ENCODE results near the gene NFIB. TPM values are rescaled to one million over a fixed set of nuclear protein-coding genes. Genes with fewer than 3 reads are reported as not detected.

Gene NFIB
- total RNA-seq, 2 experiments from 2014 or later = not detected

- ATAC-seq = no peak
- peaks cover 1% of the 10 kb centered on the region for H3K27me3 Mint-ChIP-seq
- no peak overlapping the region for H3K4me3 Mint-ChIP-seq
- intact Hi-C loops (cut with DNase I, micrococcal nuclease) = no loop called here
- no peaks in the 10 kb centered on the region for H3K36me3 Mint-ChIP-seq (ENCODE audit: low read depth)
- H3K27ac Mint-ChIP-seq = no peak overlapping the region
- no peak for DNase-seq
- H3K4me1 Mint-ChIP-seq = no peaks in the 10 kb centered on the region
- CTCF ChIA-PET = no interaction called here
- no peaks in the 10 kb centered on the region for H3K9me3 Mint-ChIP-seq (ENCODE audit: low read depth)
- POLR2A ChIA-PET = no interaction called here
Measured at GRCh38 chr9:14198047-14198840, 115.7 kb downstream of the NFIB start.

DNA sequence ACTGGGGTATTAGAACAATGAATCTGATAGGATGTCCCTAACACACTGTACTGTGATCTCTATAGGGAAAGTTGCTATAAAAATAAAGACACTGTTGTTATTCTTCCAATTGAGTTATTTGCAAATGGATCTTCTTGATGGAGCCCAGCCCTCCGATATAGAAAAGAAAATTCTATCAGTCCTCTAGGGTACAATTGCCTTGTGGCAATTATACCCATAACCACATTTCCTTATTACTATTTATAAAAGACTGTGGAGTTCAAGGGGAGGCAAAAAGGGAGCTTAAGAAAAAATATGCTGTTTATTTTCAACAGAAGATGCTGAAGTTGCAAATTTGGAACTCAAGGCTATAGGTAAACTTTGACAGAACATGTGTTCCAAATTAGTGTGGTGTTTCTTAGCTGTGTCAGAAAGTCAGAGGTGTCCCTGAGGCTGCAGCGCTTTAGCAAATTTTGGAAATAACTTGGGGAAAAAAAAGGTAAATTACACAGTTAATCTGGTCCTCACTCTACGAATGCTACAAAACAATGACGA is 116.5 kb downstream of the NFIB start:
- intact Hi-C loops (cut with DNase I, micrococcal nuclease) = no loop called here

GRCh38 chr9:14193328-14193990 is 120.5 kb downstream of the NFIB start:
- Mint-ChIP-seq H3K4me1 (no peaks in the 10 kb centered on the region), H3K4me3 (no peak overlapping the region), H3K9me3 (ENCODE audit: low read depth) (no peaks in the 10 kb centered on the region), H3K27me3 (no peaks in the 10 kb centered on the region), H3K27ac (no peak overlapping the region), H3K36me3 (ENCODE audit: low read depth) (no peaks in the 10 kb centered on the region)
- ChIA-PET POLR2A (no interaction called here), CTCF (no interaction called here)
- no peak for ATAC-seq
- intact Hi-C loops (cut with DNase I, micrococcal nuclease) = no loop called here
- no peak for DNase-seq

More for the DNA sequence above, 116.5 kb downstream of the NFIB start:
- ChIA-PET POLR2A (no interaction called here), CTCF (interaction anchor here (0.6 kb wide), 1 partner anchor 11 kb away, joined by 3 read pairs; no protein-coding TSS in a partner anchor)
- DNase-seq (no peak), ATAC-seq (no peak)
- peaks cover 1% of the 10 kb centered on the region for H3K27me3 Mint-ChIP-seq
- H3K36me3 Mint-ChIP-seq (ENCODE audit: low read depth) = no peaks in the 10 kb centered on the region
- H3K4me3 Mint-ChIP-seq = no peak overlapping the region
- no peaks in the 10 kb centered on the region for H3K4me1 Mint-ChIP-seq
- no peak overlapping the region for H3K27ac Mint-ChIP-seq
- H3K9me3 Mint-ChIP-seq (ENCODE audit: low read depth) = no peaks in the 10 kb centered on the region

DNA sequence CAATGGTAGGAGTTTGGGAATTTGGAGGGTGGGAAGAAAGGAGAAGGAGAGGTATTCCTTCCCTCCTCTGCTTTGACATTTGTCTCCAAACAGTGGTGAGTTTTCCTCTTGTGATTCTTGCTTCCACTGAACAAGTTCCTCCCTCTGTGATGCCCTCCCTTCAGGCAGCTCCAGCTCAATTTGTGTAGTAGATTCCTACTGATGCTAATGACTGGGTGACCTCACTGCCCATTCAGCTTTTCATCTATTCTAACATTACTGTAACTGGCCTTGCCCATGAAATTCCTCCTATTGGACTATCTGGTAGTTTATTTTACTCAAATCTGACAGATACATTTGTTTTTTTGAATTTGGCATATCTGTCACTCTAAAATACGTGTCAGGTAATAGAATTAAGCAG is 121.4 kb downstream of the NFIB start:
- ChIA-PET CTCF (no interaction called here), POLR2A (no interaction called here)
- ATAC-seq (no peak), DNase-seq (no peak)
- Mint-ChIP-seq H3K9me3 (ENCODE audit: low read depth) (no peaks in the 10 kb centered on the region), H3K4me3 (no peak overlapping the region), H3K4me1 (no peaks in the 10 kb centered on the region), H3K27me3 (no peaks in the 10 kb centered on the region), H3K36me3 (ENCODE audit: low read depth) (no peaks in the 10 kb centered on the region), H3K27ac (no peak overlapping the region)
- intact Hi-C loops (cut with DNase I, micrococcal nuclease) = no loop called here

GRCh38 chr9:14191512-14191911 is 122.4 kb downstream of the NFIB start:
- POLR2A ChIA-PET = no interaction called here

GRCh38 chr9:14190240-14190639 is 123.7 kb downstream of the NFIB start:
- DNase-seq (no peak), ATAC-seq (no peak)
- CTCF ChIA-PET = no interaction called here
- Mint-ChIP-seq H3K4me1 (no peaks in the 10 kb centered on the region), H3K36me3 (ENCODE audit: low read depth) (no peaks in the 10 kb centered on the region), H3K9me3 (ENCODE audit: low read depth) (no peaks in the 10 kb centered on the region), H3K27ac (no peak overlapping the region), H3K4me3 (no peak overlapping the region), H3K27me3 (no peaks in the 10 kb centered on the region)
- POLR2A ChIA-PET = no interaction called here
- intact Hi-C loops (cut with DNase I, micrococcal nuclease) = no loop called here

More at GRCh38 chr9:14191512-14191911, 122.4 kb downstream of the NFIB start:
- DNase-seq = no peak
- CTCF ChIA-PET = interaction anchor here (0.7 kb wide), 1 partner anchor 892 kb away, joined by 4 read pairs; no protein-coding TSS in a partner anchor
- H3K27ac Mint-ChIP-seq = no peak overlapping the region
- no peaks in the 10 kb centered on the region for H3K9me3 Mint-ChIP-seq (ENCODE audit: low read depth)
- no peaks in the 10 kb centered on the region for H3K4me1 Mint-ChIP-seq
- H3K36me3 Mint-ChIP-seq (ENCODE audit: low read depth) = no peaks in the 10 kb centered on the region
- no peaks in the 10 kb centered on the region for H3K27me3 Mint-ChIP-seq
- H3K4me3 Mint-ChIP-seq = no peak overlapping the region
- no peak for ATAC-seq
- intact Hi-C loops (cut with DNase I, micrococcal nuclease) = no loop called here

GRCh38 chr9:14189578-14189977 is 124.4 kb downstream of the NFIB start:
- Mint-ChIP-seq H3K4me3 (no peak overlapping the region), H3K27me3 (no peaks in the 10 kb centered on the region), H3K36me3 (ENCODE audit: low read depth) (no peaks in the 10 kb centered on the region), H3K4me1 (no peaks in the 10 kb centered on the region), H3K9me3 (ENCODE audit: low read depth) (no peaks in the 10 kb centered on the region), H3K27ac (no peak overlapping the region)
- no peak for DNase-seq
- ChIA-PET POLR2A (no interaction called here), CTCF (no interaction called here)
- intact Hi-C loops (cut with DNase I, micrococcal nuclease) = no loop called here
- no peak for ATAC-seq

- no peak overlapping the region for H3K27ac Mint-ChIP-seq
- no peaks in the 10 kb centered on the region for H3K4me1 Mint-ChIP-seq
- no peaks in the 10 kb centered on the region for H3K36me3 Mint-ChIP-seq (ENCODE audit: low read depth)
- no peak overlapping the region for H3K4me3 Mint-ChIP-seq
- intact Hi-C loops (cut with DNase I, micrococcal nuclease) = no loop called here
- ChIA-PET CTCF (no interaction called here), POLR2A (no interaction called here)
- no peaks in the 10 kb centered on the region for H3K27me3 Mint-ChIP-seq
- ATAC-seq (no peak), DNase-seq (no peak)
- H3K9me3 Mint-ChIP-seq (ENCODE audit: low read depth) = no peaks in the 10 kb centered on the region
Measured at GRCh38 chr9:14189146-14189545, 124.8 kb downstream of the NFIB start.

GRCh38 chr9:14188538-14188937 is 125.4 kb downstream of the NFIB start:
- Mint-ChIP-seq H3K27me3 (peaks cover 2% of the 10 kb centered on the region), H3K4me1 (no peaks in the 10 kb centered on the region), H3K27ac (no peak overlapping the region), H3K4me3 (no peak overlapping the region), H3K36me3 (ENCODE audit: low read depth) (no peaks in the 10 kb centered on the region), H3K9me3 (ENCODE audit: low read depth) (no peaks in the 10 kb centered on the region)
- ATAC-seq (no peak), DNase-seq (no peak)
- CTCF ChIA-PET = no interaction called here
- intact Hi-C loops (cut with DNase I, micrococcal nuclease) = no loop called here
- POLR2A ChIA-PET = no interaction called here

DNA sequence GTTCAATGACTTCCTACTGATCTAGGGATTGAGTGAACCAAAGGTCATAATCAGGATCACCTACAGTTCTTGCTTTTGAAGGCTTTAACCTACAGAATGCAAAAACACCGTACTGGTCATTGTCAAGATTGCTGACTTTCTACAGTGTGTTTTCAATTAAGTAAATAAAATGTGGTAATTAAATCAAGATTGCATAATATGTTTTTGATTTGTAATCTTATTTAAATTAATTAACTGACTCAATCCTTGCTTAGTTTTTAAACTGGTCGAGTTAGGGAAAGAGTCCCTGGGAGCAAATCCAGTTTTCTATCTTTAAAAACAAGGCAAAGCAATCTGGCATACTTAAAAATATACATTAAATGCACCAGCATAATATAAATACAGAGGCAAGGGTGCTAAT is 125.9 kb downstream of the NFIB start:
- Mint-ChIP-seq H3K27ac (no peak overlapping the region), H3K27me3 (peaks cover 2% of the 10 kb centered on the region), H3K36me3 (ENCODE audit: low read depth) (no peaks in the 10 kb centered on the region), H3K4me1 (no peaks in the 10 kb centered on the region), H3K4me3 (no peak overlapping the region), H3K9me3 (ENCODE audit: low read depth) (no peaks in the 10 kb centered on the region)
- no peak for ATAC-seq
- no peak for DNase-seq
- ChIA-PET POLR2A (no interaction called here), CTCF (no interaction called here)
- intact Hi-C loops (cut with DNase I, micrococcal nuclease) = no loop called here

- POLR2A ChIA-PET = no interaction called here
- CTCF ChIA-PET = no interaction called here
- H3K4me1 Mint-ChIP-seq = no peaks in the 10 kb centered on the region
- intact Hi-C loops (cut with DNase I, micrococcal nuclease) = no loop called here
- peaks cover 2% of the 10 kb centered on the region for H3K27me3 Mint-ChIP-seq
- no peaks in the 10 kb centered on the region for H3K9me3 Mint-ChIP-seq (ENCODE audit: low read depth)
- no peak overlapping the region for H3K4me3 Mint-ChIP-seq
- no peak overlapping the region for H3K27ac Mint-ChIP-seq
- H3K36me3 Mint-ChIP-seq (ENCODE audit: low read depth) = no peaks in the 10 kb centered on the region
- DNase-seq = no peak
- no peak for ATAC-seq
Measured at GRCh38 chr9:14186096-14186495, 127.8 kb downstream of the NFIB start.

- Mint-ChIP-seq H3K9me3 (ENCODE audit: low read depth) (no peaks in the 10 kb centered on the region), H3K27me3 (peaks cover 2% of the 10 kb centered on the region), H3K4me3 (no peak overlapping the region), H3K27ac (no peak overlapping the region), H3K36me3 (ENCODE audit: low read depth) (no peaks in the 10 kb centered on the region), H3K4me1 (no peaks in the 10 kb centered on the region)
- intact Hi-C loops (cut with DNase I, micrococcal nuclease) = no loop called here
- ATAC-seq (no peak), DNase-seq (no peak)
- ChIA-PET POLR2A (no interaction called here), CTCF (no interaction called here)
Measured at GRCh38 chr9:14185016-14185415, 128.9 kb downstream of the NFIB start.

Data from activated CD4-positive, alpha-beta T cell treated with anti-CD3 and anti-CD28 coated beads for 36 hours (primary cell).